ENCODE measurements around the gene ATXN10.

ATXN10 gene

GRCh38 chr22:45818424-45819085 is 146.9 kb downstream of the ATXN10 start:
- TF ChIP-seq CTCF (IDR thresholded peaks at IDR 0.05): no peak

GRCh38 chr22:45819305-45819704 is 147.7 kb downstream of the ATXN10 start:
- no peak for TF ChIP-seq CTCF (IDR thresholded peaks at IDR 0.05)

DNA sequence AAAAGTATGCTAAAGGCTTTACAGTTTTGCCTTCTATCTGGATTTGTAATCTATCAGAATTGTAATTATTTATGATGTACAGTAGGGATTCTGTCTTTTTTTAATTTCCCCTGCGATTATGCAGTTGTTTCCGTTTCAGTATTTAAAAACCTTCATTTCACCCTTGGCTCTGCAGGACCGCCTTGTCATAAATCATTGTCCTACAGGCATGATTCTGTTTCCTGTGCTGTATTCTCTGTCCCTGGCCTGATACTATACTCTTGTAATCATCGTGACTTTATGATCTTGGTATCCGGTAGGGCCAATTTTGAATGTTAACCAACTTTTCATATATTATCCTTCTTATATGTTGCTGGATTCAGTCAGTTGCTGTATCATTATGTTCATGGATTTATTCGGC is 151.7 kb downstream of the ATXN10 start:
- TF ChIP-seq CTCF (IDR thresholded peaks at IDR 0.05): no peak

- TF ChIP-seq CTCF (IDR thresholded peaks at IDR 0.05): no peak
Observed at GRCh38 chr22:45826520-45826919, 154.9 kb downstream of the ATXN10 start.

DNA sequence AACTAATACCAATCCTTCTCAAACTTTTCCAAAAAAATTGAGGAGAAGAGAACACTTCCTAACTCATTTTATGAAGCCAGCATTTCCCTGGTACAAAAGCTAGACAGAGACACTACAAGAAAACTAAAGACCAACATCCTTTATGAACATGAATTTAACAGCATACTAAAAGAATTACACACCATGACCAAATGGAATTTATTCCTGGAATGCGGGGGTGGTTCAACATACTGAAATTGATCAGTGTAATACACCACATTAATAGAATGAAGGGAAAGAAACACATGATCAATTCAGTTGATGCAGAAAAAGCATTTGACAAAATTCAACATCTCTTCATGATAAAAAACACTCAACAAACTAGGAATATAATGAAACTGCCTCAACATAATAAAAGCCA is 157.2 kb downstream of the ATXN10 start:
- no peak for TF ChIP-seq CTCF (IDR thresholded peaks at IDR 0.05)

- no peak for TF ChIP-seq CTCF (IDR thresholded peaks at IDR 0.05)
Observed at GRCh38 chr22:45830531-45831245, 159.1 kb downstream of the ATXN10 start.

GRCh38 chr22:45831394-45831793 is 159.8 kb downstream of the ATXN10 start:
- peak; percentile 48 for TF ChIP-seq CTCF (IDR thresholded peaks at IDR 0.05)

Measured in LNCAP (cell line).